Measurements from ENCODE around the gene ATXN7.

Gene ATXN7

GRCh38 chr3:63940389-63940757 is 76.7 kb downstream of the ATXN7 start:
- DNase-seq, result no peak

- DNase-seq, result no peak
Measured at GRCh38 chr3:63942528-63942927, 78.9 kb downstream of the ATXN7 start.

GRCh38 chr3:63943678-63944077 is 80.0 kb downstream of the ATXN7 start:
- DNase-seq, result no peak

- DNase-seq, result no peak
Measured at GRCh38 chr3:63945558-63946096, 82.0 kb downstream of the ATXN7 start.

- DNase-seq, result no peak
Measured at GRCh38 chr3:63946753-63947152, 83.1 kb downstream of the ATXN7 start.

- DNase-seq, result no peak
Measured at GRCh38 chr3:63947594-63947993, 83.9 kb downstream of the ATXN7 start.

- DNase-seq, result no peak
Measured at GRCh38 chr3:63949005-63949404, 85.3 kb downstream of the ATXN7 start.

- no peak for DNase-seq
Measured at GRCh38 chr3:63950698-63951097, 87.0 kb downstream of the ATXN7 start.

GRCh38 chr3:63951492-63952247 is 88.0 kb downstream of the ATXN7 start:
- DNase-seq, result no peak

- DNase-seq, result no peak
Measured at GRCh38 chr3:63952248-63952594, 88.6 kb downstream of the ATXN7 start.

- no peak for DNase-seq
Measured at GRCh38 chr3:63954182-63954581, 90.5 kb downstream of the ATXN7 start.

- DNase-seq, result no peak
Measured at GRCh38 chr3:63955036-63955650, 91.5 kb downstream of the ATXN7 start.

GRCh38 chr3:63955830-63956545 is 92.3 kb downstream of the ATXN7 start:
- no peak for DNase-seq

- no peak for DNase-seq
Measured at GRCh38 chr3:63959146-63959545, 95.5 kb downstream of the ATXN7 start.

GRCh38 chr3:63960048-63960711 is 96.5 kb downstream of the ATXN7 start:
- no peak for DNase-seq

- DNase-seq, result no peak
Measured at GRCh38 chr3:63961891-63962290, 98.2 kb downstream of the ATXN7 start.

- no peak for DNase-seq
Measured at GRCh38 chr3:63963496-63963895, 99.8 kb downstream of the ATXN7 start.

- DNase-seq, result no peak
Measured at GRCh38 chr3:63964681-63965485, 101.2 kb downstream of the ATXN7 start.

- DNase-seq, result no peak
Measured at GRCh38 chr3:63966007-63966406, 102.3 kb downstream of the ATXN7 start.

GRCh38 chr3:63966871-63967270 is 103.2 kb downstream of the ATXN7 start:
- DNase-seq, result no peak

- DNase-seq, result peak; percentile 35
Measured at GRCh38 chr3:63967675-63968611, 104.3 kb downstream of the ATXN7 start.

Data from CD4-positive, alpha-beta T cell treated with Interferon gamma for 1 hour (primary cell).